SK-N-SH treated with all-trans-retinoic acid at 6 μM for 48 hours (cell line): ENCODE measurements around the gene MEA1.

Experiments
- ATAC-seq: fragments of 200-7000 bp; cut with Tn5 transposase; 3 replicates; pipeline ENCODE4 v1.9.1; 2020; ENCODE audit warnings: mild to moderate bottlenecking, moderate library complexity
- ARNTL ChIP-seq: fragments of 450-650 bp; formaldehyde crosslinking; IDR thresholded peaks from 2 replicates; pipeline ENCODE4 v1.5.0; 2020; ENCODE audit warnings: low read depth, mild to moderate bottlenecking, moderate library complexity, borderline replicate concordance
- BACH2 ChIP-seq: fragments of 250-450 bp; sonication (Bioruptor Pico); IDR thresholded peaks from 2 replicates; pipeline ENCODE4 v1.9.0; 2021; ENCODE audit warnings: mild to moderate bottlenecking, borderline replicate concordance
- CSDC2 ChIP-seq: fragments of 250-450 bp; sonication (Bioruptor Pico); IDR thresholded peaks from 2 replicates; pipeline ENCODE4 v1.5.0; 2020; ENCODE audit warnings: mild to moderate bottlenecking, moderate library complexity
- ESRRG ChIP-seq: fragments of 250-450 bp; sonication (Bioruptor Pico); IDR thresholded peaks from 2 replicates; pipeline ENCODE4 v1.6.1; 2021; ENCODE audit warnings: mild to moderate bottlenecking
- GLIS3 ChIP-seq: fragments of 250-450 bp; sonication (Bioruptor Pico); IDR thresholded peaks from 2 replicates; pipeline ENCODE4 v1.5.0; 2020; ENCODE audit warnings: mild to moderate bottlenecking, moderate library complexity
- ISL1 ChIP-seq: fragments of 250-450 bp; sonication (Bioruptor Pico); IDR thresholded peaks from 2 replicates; pipeline ENCODE4 v2.1.2; 2022; ENCODE audit warnings: mild to moderate bottlenecking, moderate library complexity
- OSR1 ChIP-seq: fragments of 250-450 bp; sonication (Bioruptor Pico); IDR thresholded peaks from 2 replicates; pipeline ENCODE4 v1.8.0; 2022; ENCODE audit warnings: moderate library complexity, mild to moderate bottlenecking, inconsistent platforms
- PPARA ChIP-seq: fragments of 250-450 bp; sonication (Bioruptor Pico); IDR thresholded peaks from 2 replicates; pipeline ENCODE4 v1.5.0; 2020; ENCODE audit warnings: mild to moderate bottlenecking, borderline replicate concordance
- RARB ChIP-seq: fragments of 250-450 bp; sonication (Bioruptor Pico); IDR thresholded peaks from 2 replicates; pipeline ENCODE4 v1.8.0; 2021; ENCODE audit warnings: mild to moderate bottlenecking, moderate library complexity
- SNAI2 ChIP-seq: fragments of 250-450 bp; sonication (Bioruptor Pico); IDR thresholded peaks from 2 replicates; pipeline ENCODE4 v1.5.0; 2020; ENCODE audit warnings: mild to moderate bottlenecking, moderate library complexity
- TCF4 ChIP-seq: fragments of 250-450 bp; sonication (Bioruptor Pico); IDR thresholded peaks from 2 replicates; pipeline ENCODE4 v1.8.0; 2021; ENCODE audit warnings: mild to moderate bottlenecking, moderate library complexity, borderline replicate concordance
- TOX ChIP-seq: fragments of 250-450 bp; sonication (Bioruptor Pico); IDR thresholded peaks from 2 replicates; pipeline ENCODE4 v1.8.0; 2021; ENCODE audit warnings: mild to moderate bottlenecking, moderate library complexity, borderline replicate concordance
- ZC3H10 ChIP-seq: fragments of 250-450 bp; sonication (Bioruptor Pico); IDR thresholded peaks from 2 replicates; pipeline ENCODE4 v1.5.1; 2021; ENCODE audit warnings: mild to moderate bottlenecking, moderate library complexity
- ZFP3 ChIP-seq: fragments of 250-450 bp; sonication (Bioruptor Pico); IDR thresholded peaks from 2 replicates; pipeline ENCODE4 v1.5.0; 2020; ENCODE audit warnings: mild to moderate bottlenecking, moderate library complexity
- ZFP30 ChIP-seq: fragments of 450-650 bp; formaldehyde crosslinking; IDR thresholded peaks from 2 replicates; pipeline ENCODE4 v1.5.0; 2022; ENCODE audit warnings: mild to moderate bottlenecking, moderate library complexity
- ZNF565 ChIP-seq: fragments of 450-650 bp; formaldehyde crosslinking; conservative IDR thresholded peaks from 2 replicates; pipeline ENCODE4 v1.5.0; 2020; ENCODE audit warnings: low read depth, mild to moderate bottlenecking, moderate library complexity
- ZNF70 ChIP-seq: fragments of 450-650 bp; formaldehyde crosslinking; IDR thresholded peaks from 2 replicates; pipeline ENCODE4 v1.5.0; 2020; ENCODE audit warnings: mild to moderate bottlenecking, moderate library complexity
- TF ChIP-seq, protein P1 (sequence below): fragments of 250-450 bp; sonication (Bioruptor Pico); IDR thresholded peaks from 2 replicates; pipeline ENCODE4 v1.5.1; 2020; ENCODE audit warnings: low read depth, mild to moderate bottlenecking, moderate library complexity
- TF ChIP-seq, protein P2 (sequence below): fragments of 250-450 bp; sonication (Bioruptor Pico); IDR thresholded peaks from 2 replicates; pipeline ENCODE4 v1.8.0; 2020; ENCODE audit warnings: mild to moderate bottlenecking, moderate library complexity, borderline replicate concordance
- TF ChIP-seq, protein P3 (sequence below): fragments of 250-450 bp; sonication (Bioruptor Pico); IDR thresholded peaks from 2 replicates; pipeline ENCODE4 v1.5.1; 2021; ENCODE audit warnings: mild to moderate bottlenecking, moderate library complexity
- TF ChIP-seq, protein P4 (sequence below): fragments of 250-450 bp; sonication (Bioruptor Pico); IDR thresholded peaks from 2 replicates; pipeline ENCODE4 v1.8.0; 2021; ENCODE audit warnings: low read depth, mild to moderate bottlenecking, moderate library complexity, borderline replicate concordance
- TF ChIP-seq, protein P5 (sequence below): fragments of 250-450 bp; sonication (Bioruptor Pico); IDR thresholded peaks from 2 replicates; pipeline ENCODE4 v1.5.0; 2020; ENCODE audit warnings: mild to moderate bottlenecking, moderate library complexity

MEA1 gene

DNA sequence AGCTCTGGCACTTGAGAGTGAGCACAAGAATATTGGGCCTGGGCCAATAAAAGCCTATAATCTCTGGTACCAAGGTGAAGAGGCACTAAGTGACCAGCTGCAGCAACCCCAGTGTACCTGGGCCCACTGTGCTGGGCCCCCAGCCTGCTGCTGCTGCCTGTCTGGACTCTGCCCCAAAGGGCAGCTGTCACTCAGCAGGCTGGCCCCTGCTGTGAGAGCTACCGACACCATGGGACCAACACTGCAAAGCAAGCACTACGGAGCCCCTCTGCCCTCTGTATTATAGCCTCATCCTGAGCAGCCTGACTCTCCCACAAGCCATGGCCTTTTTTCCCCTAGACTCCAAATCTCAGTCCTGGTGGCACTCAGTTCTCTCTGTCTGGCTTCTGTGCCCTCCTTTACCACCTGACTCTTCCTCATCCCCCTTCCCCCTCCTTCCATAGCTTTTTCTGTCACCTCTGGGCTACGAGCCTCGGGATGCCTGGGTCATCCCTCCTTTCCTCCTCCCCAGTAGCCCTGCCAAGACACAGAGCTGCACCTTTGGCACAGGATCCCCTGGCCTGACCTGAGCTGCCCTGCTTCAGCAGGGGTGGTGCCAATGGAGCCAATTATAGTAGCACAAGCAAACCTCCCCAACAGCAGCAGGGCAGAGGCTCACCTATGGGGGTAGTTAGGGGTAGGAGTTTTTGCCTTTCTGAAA, 21.9 kb upstream of the MEA1 start:
- TF ChIP-seq, protein P1, sequence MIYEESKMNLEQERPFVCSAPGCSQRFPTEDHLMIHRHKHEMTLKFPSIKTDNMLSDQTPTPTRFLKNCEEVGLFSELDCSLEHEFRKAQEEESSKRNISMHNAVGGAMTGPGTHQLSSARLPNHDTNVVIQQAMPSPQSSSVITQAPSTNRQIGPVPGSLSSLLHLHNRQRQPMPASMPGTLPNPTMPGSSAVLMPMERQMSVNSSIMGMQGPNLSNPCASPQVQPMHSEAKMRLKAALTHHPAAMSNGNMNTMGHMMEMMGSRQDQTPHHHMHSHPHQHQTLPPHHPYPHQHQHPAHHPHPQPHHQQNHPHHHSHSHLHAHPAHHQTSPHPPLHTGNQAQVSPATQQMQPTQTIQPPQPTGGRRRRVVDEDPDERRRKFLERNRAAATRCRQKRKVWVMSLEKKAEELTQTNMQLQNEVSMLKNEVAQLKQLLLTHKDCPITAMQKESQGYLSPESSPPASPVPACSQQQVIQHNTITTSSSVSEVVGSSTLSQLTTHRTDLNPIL (CRISPR knock-in tag) = no peak
- TF ChIP-seq CSDC2 (no peak), TOX (CRISPR knock-in tag) (no peak), ZFP3 (CRISPR knock-in tag) (no peak), SNAI2 (CRISPR knock-in tag) (no peak), TCF4 (CRISPR knock-in tag) (no peak), ZNF565 (CRISPR knock-in tag) (no peak), PPARA (CRISPR knock-in tag) (no peak), RARB (CRISPR knock-in tag) (no peak)
- no peak for ATAC-seq

DNA sequence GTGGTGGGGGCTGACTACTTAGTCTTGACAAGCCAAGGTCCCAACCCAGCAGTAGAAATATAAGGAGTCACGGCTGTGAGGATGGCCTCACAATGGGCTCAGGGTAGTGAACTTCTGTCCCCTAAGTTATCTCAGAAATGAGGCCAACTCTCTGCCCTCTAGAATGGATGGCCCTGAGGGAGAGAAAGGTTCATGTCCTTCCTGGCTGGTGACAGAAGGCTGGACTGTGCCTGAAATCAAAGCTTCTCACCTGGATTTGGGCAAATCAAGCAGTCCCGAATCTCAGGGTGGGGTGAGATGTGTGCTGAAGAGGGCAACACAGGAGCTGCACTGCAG, 20.4 kb upstream of the MEA1 start:
- TF ChIP-seq, protein P2, sequence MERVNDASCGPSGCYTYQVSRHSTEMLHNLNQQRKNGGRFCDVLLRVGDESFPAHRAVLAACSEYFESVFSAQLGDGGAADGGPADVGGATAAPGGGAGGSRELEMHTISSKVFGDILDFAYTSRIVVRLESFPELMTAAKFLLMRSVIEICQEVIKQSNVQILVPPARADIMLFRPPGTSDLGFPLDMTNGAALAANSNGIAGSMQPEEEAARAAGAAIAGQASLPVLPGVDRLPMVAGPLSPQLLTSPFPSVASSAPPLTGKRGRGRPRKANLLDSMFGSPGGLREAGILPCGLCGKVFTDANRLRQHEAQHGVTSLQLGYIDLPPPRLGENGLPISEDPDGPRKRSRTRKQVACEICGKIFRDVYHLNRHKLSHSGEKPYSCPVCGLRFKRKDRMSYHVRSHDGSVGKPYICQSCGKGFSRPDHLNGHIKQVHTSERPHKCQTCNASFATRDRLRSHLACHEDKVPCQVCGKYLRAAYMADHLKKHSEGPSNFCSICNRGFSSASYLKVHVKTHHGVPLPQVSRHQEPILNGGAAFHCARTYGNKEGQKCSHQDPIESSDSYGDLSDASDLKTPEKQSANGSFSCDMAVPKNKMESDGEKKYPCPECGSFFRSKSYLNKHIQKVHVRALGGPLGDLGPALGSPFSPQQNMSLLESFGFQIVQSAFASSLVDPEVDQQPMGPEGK (CRISPR knock-in tag) = no peak
- TF ChIP-seq, protein P1 (CRISPR knock-in tag) = no peak
- TF ChIP-seq OSR1 (CRISPR knock-in tag) (no peak), ZFP30 (CRISPR knock-in tag) (no peak), ARNTL (CRISPR knock-in tag) (no peak), GLIS3 (no peak), ZC3H10 (CRISPR knock-in tag) (no peak), ZFP3 (CRISPR knock-in tag) (no peak), PPARA (CRISPR knock-in tag) (no peak), ZNF70 (no peak), BACH2 (CRISPR knock-in tag) (no peak), SNAI2 (CRISPR knock-in tag) (no peak), ESRRG (no peak), ZNF565 (CRISPR knock-in tag) (no peak)
- TF ChIP-seq, protein P3, sequence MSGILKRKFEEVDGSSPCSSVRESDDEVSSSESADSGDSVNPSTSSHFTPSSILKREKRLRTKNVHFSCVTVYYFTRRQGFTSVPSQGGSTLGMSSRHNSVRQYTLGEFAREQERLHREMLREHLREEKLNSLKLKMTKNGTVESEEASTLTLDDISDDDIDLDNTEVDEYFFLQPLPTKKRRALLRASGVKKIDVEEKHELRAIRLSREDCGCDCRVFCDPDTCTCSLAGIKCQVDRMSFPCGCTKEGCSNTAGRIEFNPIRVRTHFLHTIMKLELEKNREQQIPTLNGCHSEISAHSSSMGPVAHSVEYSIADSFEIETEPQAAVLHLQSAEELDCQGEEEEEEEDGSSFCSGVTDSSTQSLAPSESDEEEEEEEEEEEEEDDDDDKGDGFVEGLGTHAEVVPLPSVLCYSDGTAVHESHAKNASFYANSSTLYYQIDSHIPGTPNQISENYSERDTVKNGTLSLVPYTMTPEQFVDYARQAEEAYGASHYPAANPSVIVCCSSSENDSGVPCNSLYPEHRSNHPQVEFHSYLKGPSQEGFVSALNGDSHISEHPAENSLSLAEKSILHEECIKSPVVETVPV = no peak
- TF ChIP-seq, protein P4, sequence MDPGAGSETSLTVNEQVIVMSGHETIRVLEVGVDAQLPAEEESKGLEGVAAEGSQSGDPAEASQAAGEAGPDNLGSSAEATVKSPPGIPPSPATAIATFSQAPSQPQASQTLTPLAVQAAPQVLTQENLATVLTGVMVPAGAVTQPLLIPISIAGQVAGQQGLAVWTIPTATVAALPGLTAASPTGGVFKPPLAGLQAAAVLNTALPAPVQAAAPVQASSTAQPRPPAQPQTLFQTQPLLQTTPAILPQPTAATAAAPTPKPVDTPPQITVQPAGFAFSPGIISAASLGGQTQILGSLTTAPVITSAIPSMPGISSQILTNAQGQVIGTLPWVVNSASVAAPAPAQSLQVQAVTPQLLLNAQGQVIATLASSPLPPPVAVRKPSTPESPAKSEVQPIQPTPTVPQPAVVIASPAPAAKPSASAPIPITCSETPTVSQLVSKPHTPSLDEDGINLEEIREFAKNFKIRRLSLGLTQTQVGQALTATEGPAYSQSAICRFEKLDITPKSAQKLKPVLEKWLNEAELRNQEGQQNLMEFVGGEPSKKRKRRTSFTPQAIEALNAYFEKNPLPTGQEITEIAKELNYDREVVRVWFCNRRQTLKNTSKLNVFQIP (CRISPR knock-in tag) = no peak
- TF ChIP-seq, all 23 proteins: peak for 0
- no peak for ATAC-seq

DNA sequence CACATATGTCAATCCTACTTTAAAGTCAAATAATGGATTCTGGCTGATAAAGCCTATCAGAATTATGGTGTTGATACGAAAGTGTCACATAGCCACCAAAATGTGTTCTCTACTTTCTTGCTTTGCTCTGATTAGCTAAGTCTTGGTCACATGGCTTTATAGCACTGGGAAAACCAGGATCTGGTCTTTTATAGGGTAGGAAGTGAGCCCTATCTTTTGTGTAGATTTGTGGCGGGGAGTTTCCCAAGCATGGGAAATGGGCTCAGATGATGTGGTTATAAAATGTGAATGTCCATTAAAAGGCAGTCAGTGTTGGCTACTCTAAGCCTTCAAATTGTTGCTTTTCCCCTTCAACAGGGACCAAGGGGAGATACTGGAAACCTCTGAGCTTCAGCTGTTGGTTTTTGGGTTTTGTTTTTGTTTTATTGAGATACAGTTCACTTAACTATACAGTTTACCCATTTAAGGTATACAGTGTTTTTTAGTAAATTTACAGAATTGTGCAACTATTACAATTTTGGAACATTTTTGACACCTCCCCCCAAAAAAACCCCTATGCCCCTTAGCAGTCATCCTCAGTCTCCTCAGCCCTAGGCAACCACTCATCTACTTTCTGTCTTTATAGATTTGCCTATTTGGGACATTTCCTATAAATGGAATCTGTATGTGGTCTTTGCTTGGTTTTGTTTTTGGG, 19.9 kb upstream of the MEA1 start:
- no peak for ATAC-seq
- TF ChIP-seq, protein P2 (CRISPR knock-in tag) = no peak
- TF ChIP-seq ARNTL (CRISPR knock-in tag) (no peak), CSDC2 (no peak), ZFP30 (CRISPR knock-in tag) (no peak), ISL1 (CRISPR knock-in tag) (no peak)
- TF ChIP-seq, protein P5, sequence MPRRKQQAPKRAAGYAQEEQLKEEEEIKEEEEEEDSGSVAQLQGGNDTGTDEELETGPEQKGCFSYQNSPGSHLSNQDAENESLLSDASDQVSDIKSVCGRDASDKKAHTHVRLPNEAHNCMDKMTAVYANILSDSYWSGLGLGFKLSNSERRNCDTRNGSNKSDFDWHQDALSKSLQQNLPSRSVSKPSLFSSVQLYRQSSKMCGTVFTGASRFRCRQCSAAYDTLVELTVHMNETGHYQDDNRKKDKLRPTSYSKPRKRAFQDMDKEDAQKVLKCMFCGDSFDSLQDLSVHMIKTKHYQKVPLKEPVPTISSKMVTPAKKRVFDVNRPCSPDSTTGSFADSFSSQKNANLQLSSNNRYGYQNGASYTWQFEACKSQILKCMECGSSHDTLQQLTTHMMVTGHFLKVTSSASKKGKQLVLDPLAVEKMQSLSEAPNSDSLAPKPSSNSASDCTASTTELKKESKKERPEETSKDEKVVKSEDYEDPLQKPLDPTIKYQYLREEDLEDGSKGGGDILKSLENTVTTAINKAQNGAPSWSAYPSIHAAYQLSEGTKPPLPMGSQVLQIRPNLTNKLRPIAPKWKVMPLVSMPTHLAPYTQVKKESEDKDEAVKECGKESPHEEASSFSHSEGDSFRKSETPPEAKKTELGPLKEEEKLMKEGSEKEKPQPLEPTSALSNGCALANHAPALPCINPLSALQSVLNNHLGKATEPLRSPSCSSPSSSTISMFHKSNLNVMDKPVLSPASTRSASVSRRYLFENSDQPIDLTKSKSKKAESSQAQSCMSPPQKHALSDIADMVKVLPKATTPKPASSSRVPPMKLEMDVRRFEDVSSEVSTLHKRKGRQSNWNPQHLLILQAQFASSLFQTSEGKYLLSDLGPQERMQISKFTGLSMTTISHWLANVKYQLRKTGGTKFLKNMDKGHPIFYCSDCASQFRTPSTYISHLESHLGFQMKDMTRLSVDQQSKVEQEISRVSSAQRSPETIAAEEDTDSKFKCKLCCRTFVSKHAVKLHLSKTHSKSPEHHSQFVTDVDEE (CRISPR knock-in tag) = no peak
- TF ChIP-seq, protein P4 (CRISPR knock-in tag) = no peak
